Measurements from ENCODE around the gene RAD52. TPM values are rescaled to one million over a fixed set of nuclear protein-coding genes. Genes with fewer than 3 reads are reported as not detected.

Gene RAD52
- total RNA-seq, 1 experiment from 2014 or later, result 19.2 TPM

DNA sequence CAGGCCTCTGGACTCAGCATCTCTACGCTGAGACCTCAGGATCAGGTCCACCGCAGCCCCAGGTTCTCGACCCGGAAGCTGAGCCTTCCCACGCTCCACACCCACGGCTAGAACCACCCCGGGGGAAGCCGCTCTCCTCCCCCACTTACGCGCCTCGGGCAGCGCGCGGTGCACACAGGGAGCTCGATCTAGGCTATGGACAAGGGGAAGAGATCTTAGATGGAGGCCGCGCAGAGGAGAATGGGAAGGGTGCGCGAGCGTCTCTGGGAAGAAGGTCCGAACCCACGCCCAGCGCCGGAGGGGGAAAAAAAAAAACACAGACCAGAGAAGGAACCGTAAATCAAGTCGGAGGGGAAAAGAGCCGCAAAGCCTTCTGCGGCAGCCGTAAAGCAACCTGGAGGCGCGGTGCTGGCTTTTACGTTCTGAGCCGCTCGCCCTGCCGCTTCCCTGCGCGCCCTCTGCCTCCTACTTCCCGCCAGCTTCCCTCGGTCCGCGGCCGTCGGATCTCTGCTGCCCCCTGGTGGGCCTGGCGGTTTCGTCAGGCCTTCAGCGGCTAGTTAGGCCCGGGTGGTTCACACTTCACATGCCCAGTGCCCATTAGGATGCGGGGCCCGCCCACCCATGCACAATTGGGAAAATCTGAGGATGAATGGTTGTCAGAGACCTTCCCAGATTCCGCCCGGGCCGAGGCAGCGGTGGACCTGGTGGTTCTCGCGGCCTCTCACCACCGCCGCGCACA lies at the start of gene RAD52 (continued):
- TF ChIP-seq CREM (CRISPR knock-in tag; IDR thresholded peaks at IDR 0.05), result no peak
- TF ChIP-seq FOXJ3 (CRISPR knock-in tag; IDR thresholded peaks at IDR 0.05; ENCODE audit: borderline replicate concordance), result no peak
- TF ChIP-seq OVOL2 (CRISPR knock-in tag; IDR thresholded peaks at IDR 0.05; ENCODE audit: borderline replicate concordance), result no peak
- TF ChIP-seq TP53 (CRISPR knock-in tag; IDR thresholded peaks at IDR 0.05), result no peak
- no peak for TF ChIP-seq ELF4 (CRISPR knock-in tag; IDR thresholded peaks at IDR 0.05; ENCODE audit: low read depth)
- TF ChIP-seq, protein P1, sequence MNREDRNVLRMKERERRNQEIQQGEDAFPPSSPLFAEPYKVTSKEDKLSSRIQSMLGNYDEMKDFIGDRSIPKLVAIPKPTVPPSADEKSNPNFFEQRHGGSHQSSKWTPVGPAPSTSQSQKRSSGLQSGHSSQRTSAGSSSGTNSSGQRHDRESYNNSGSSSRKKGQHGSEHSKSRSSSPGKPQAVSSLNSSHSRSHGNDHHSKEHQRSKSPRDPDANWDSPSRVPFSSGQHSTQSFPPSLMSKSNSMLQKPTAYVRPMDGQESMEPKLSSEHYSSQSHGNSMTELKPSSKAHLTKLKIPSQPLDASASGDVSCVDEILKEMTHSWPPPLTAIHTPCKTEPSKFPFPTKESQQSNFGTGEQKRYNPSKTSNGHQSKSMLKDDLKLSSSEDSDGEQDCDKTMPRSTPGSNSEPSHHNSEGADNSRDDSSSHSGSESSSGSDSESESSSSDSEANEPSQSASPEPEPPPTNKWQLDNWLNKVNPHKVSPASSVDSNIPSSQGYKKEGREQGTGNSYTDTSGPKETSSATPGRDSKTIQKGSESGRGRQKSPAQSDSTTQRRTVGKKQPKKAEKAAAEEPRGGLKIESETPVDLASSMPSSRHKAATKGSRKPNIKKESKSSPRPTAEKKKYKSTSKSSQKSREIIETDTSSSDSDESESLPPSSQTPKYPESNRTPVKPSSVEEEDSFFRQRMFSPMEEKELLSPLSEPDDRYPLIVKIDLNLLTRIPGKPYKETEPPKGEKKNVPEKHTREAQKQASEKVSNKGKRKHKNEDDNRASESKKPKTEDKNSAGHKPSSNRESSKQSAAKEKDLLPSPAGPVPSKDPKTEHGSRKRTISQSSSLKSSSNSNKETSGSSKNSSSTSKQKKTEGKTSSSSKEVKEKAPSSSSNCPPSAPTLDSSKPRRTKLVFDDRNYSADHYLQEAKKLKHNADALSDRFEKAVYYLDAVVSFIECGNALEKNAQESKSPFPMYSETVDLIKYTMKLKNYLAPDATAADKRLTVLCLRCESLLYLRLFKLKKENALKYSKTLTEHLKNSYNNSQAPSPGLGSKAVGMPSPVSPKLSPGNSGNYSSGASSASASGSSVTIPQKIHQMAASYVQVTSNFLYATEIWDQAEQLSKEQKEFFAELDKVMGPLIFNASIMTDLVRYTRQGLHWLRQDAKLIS (CRISPR knock-in tag; IDR thresholded peaks at IDR 0.05; ENCODE audit: borderline replicate concordance), result no peak
- no peak for TF ChIP-seq RORB (CRISPR knock-in tag; IDR thresholded peaks at IDR 0.05)
- TF ChIP-seq, protein P2, sequence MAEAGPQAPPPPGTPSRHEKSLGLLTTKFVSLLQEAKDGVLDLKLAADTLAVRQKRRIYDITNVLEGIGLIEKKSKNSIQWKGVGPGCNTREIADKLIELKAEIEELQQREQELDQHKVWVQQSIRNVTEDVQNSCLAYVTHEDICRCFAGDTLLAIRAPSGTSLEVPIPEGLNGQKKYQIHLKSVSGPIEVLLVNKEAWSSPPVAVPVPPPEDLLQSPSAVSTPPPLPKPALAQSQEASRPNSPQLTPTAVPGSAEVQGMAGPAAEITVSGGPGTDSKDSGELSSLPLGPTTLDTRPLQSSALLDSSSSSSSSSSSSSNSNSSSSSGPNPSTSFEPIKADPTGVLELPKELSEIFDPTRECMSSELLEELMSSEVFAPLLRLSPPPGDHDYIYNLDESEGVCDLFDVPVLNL (CRISPR knock-in tag; IDR thresholded peaks at IDR 0.05; ENCODE audit: borderline replicate concordance, low read depth), result no peak
- no peak for TF ChIP-seq ZNF317 (CRISPR knock-in tag; IDR thresholded peaks at IDR 0.05; ENCODE audit: borderline replicate concordance, low read depth)
- TF ChIP-seq ZNF219 (CRISPR knock-in tag; IDR thresholded peaks at IDR 0.05; ENCODE audit: borderline replicate concordance), result no peak
- TF ChIP-seq CREB1 (CRISPR knock-in tag; IDR thresholded peaks at IDR 0.05), result no peak
- TF ChIP-seq, protein P3, sequence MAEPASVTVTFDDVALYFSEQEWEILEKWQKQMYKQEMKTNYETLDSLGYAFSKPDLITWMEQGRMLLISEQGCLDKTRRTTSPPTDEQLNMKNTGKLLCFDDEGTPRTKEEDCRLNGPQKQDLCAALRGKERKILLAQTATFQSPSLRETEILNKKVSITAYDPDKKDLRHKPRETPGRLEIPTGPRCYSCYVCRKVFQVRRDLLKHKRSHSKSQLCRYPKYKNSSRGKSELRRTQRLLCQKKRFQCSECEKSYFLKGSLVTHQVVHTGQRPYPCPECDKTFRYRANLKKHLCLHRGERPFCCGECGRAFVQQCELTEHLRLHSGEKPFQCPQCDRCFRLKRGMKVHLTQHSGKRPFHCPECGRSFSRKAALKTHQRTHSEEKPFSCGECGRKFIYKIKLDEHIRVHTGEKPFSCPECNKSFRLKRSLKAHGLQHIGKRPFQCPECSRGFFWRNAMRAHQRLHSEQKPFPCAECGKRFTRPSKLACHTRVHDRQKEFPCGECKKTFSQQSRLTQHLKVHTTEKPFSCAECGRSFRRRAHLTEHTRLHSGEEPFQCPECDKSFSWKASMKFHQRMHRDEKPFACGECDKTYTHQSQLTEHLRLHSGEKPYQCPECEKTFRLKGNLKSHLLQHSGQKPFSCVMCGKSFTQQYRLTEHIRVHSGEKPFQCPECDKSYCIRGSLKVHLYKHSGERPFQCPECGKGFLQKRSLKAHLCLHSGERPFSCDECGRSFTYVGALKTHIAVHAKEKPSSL (CRISPR knock-in tag; conservative IDR thresholded peaks at IDR 0.05), result no peak
- peak; percentile 63; the same call in 1 of the 2 replicates for TF ChIP-seq SMAD3 (CRISPR knock-in tag; IDR thresholded peaks at IDR 0.05; ENCODE audit: borderline replicate concordance)
- TF ChIP-seq, protein P4, sequence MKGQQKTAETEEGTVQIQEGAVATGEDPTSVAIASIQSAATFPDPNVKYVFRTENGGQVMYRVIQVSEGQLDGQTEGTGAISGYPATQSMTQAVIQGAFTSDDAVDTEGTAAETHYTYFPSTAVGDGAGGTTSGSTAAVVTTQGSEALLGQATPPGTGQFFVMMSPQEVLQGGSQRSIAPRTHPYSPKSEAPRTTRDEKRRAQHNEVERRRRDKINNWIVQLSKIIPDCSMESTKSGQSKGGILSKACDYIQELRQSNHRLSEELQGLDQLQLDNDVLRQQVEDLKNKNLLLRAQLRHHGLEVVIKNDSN (CRISPR knock-in tag; IDR thresholded peaks at IDR 0.05), result no peak; the same call in 1 of the 2 replicates
- no peak for TF ChIP-seq NFYB (CRISPR knock-in tag; conservative IDR thresholded peaks at IDR 0.05; ENCODE audit: low read depth)
- no peak for TF ChIP-seq NR2C2 (CRISPR knock-in tag; IDR thresholded peaks at IDR 0.05)
- TF ChIP-seq, protein P5, sequence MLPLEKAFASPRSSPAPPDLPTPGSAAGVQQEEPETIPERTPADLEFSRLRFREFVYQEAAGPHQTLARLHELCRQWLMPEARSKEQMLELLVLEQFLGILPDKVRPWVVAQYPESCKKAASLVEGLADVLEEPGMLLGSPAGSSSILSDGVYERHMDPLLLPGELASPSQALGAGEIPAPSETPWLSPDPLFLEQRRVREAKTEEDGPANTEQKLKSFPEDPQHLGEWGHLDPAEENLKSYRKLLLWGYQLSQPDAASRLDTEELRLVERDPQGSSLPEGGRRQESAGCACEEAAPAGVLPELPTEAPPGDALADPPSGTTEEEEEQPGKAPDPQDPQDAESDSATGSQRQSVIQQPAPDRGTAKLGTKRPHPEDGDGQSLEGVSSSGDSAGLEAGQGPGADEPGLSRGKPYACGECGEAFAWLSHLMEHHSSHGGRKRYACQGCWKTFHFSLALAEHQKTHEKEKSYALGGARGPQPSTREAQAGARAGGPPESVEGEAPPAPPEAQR (CRISPR knock-in tag; IDR thresholded peaks at IDR 0.05), result no peak
- no peak for TF ChIP-seq TCF7 (CRISPR knock-in tag; IDR thresholded peaks at IDR 0.05; ENCODE audit: low read depth)
- TF ChIP-seq, protein P6, sequence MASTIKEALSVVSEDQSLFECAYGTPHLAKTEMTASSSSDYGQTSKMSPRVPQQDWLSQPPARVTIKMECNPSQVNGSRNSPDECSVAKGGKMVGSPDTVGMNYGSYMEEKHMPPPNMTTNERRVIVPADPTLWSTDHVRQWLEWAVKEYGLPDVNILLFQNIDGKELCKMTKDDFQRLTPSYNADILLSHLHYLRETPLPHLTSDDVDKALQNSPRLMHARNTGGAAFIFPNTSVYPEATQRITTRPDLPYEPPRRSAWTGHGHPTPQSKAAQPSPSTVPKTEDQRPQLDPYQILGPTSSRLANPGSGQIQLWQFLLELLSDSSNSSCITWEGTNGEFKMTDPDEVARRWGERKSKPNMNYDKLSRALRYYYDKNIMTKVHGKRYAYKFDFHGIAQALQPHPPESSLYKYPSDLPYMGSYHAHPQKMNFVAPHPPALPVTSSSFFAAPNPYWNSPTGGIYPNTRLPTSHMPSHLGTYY (CRISPR knock-in tag; IDR thresholded peaks at IDR 0.05), result no peak
- TF ChIP-seq, protein P7, sequence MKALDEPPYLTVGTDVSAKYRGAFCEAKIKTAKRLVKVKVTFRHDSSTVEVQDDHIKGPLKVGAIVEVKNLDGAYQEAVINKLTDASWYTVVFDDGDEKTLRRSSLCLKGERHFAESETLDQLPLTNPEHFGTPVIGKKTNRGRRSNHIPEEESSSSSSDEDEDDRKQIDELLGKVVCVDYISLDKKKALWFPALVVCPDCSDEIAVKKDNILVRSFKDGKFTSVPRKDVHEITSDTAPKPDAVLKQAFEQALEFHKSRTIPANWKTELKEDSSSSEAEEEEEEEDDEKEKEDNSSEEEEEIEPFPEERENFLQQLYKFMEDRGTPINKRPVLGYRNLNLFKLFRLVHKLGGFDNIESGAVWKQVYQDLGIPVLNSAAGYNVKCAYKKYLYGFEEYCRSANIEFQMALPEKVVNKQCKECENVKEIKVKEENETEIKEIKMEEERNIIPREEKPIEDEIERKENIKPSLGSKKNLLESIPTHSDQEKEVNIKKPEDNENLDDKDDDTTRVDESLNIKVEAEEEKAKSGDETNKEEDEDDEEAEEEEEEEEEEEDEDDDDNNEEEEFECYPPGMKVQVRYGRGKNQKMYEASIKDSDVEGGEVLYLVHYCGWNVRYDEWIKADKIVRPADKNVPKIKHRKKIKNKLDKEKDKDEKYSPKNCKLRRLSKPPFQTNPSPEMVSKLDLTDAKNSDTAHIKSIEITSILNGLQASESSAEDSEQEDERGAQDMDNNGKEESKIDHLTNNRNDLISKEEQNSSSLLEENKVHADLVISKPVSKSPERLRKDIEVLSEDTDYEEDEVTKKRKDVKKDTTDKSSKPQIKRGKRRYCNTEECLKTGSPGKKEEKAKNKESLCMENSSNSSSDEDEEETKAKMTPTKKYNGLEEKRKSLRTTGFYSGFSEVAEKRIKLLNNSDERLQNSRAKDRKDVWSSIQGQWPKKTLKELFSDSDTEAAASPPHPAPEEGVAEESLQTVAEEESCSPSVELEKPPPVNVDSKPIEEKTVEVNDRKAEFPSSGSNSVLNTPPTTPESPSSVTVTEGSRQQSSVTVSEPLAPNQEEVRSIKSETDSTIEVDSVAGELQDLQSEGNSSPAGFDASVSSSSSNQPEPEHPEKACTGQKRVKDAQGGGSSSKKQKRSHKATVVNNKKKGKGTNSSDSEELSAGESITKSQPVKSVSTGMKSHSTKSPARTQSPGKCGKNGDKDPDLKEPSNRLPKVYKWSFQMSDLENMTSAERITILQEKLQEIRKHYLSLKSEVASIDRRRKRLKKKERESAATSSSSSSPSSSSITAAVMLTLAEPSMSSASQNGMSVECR (CRISPR knock-in tag; IDR thresholded peaks at IDR 0.05; ENCODE audit: borderline replicate concordance), result 0 out of 2 replicates have a peak, but pooled peaks have one; percentile 41
- TF ChIP-seq, protein P8, sequence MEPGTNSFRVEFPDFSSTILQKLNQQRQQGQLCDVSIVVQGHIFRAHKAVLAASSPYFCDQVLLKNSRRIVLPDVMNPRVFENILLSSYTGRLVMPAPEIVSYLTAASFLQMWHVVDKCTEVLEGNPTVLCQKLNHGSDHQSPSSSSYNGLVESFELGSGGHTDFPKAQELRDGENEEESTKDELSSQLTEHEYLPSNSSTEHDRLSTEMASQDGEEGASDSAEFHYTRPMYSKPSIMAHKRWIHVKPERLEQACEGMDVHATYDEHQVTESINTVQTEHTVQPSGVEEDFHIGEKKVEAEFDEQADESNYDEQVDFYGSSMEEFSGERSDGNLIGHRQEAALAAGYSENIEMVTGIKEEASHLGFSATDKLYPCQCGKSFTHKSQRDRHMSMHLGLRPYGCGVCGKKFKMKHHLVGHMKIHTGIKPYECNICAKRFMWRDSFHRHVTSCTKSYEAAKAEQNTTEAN (CRISPR knock-in tag; IDR thresholded peaks at IDR 0.05), result no peak

All from WTC11 (cell line).